Daoy (cell line): Measurements from ENCODE around the gene FBXW5. TPM values are rescaled to one million over a fixed set of nuclear protein-coding genes. Genes with fewer than 3 reads are reported as not detected.

ENCODE experiments used
- DNase-seq: peaks from one replicate; pipeline ENCODE4 v3.0.0-alpha.2; 2015; ENCODE audit warnings: low read depth
- total RNA-seq: library from RNA; depleted of rRNA; stranded (reverse); fragments of >200 nt; shearing (Covaris generic); gene quantifications from 2 replicates; pipeline ENCODE4 v1.2.3, GENCODE V29; 2014; rRNA removed

FBXW5 gene
- total RNA-seq, 1 experiment from 2014 or later, result 99.2 TPM

GRCh38 chr9:136910901-136911245, 33.7 kb downstream of the FBXW5 start:
- no peak for DNase-seq

DNA sequence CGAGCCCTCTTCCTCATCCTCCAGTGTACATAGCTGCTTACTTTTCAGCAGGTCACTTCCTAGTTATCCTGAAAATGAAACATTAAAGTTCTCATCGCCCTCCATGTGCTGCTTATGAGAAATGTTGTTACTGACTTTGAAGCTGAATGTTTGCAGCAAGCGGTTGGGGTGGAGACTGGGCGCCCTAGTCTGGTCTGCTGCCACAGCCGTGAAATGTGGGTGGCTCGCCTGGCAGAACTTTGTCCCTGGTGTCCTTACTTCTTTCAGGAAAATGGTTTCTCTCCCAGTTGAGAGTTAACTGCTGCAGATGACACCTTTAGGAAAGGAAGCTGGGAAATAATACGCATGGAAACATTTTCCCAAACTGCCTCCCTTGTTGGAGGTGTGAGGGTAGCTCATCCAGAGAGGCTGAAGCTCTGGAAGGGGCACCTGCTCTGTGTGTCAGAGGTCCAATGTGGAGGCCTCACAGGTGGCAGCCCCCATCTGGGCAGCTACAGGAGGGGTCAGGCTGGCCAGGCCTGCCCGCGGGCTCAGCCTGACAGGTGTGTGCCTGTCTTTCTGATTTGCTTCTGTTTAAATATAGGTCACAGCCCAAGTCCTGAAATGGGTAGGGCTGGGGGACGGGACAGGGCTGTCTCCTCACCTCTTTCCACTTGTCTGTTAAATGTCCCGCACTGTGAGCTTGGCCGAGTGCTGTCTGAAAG, 34.2 kb downstream of the FBXW5 start:
- no peak for DNase-seq

DNA sequence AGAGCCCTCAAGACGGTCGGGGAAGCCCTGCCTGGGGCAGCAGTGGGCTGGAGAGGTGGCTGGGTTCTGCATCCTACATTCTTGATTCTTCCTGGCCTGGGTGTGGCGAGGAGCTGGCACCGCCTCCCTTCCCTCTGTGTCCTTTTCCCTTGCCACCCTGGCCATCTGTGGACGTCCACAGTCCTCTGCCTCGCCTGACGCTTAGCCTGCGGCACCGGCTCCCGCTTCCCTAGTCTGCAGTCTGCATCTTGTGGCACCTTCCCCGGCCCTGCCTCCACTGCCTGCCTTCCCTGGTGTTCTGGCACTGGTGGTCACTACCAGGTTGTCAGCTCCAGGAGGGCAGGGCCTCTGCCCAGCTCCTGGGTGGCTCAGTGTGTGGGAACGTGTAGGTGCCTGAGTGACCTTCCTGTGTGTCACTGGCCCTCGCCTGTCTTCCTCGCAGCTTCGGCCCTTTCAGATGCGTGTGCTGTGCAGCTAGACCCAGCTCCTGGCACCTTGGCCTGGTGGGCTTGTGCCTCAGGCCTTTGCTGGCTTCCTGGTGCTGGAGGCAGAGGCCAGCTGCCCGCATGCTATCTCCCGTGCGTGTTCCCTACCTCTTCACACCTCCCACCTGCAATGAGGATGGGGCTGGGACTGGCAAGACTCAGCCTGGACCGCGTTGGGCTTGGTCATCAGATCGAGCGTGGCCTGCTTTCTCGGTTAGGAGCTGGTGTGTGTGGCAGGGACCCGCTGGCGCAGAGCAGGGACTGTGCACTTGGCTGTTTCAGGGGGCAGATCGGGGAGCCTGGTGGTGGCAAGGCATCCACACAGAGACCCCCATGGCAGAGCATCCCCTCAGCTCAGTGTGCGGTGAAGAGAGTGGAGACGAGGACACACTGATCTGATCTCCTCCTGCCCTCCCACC, 37.3 kb downstream of the FBXW5 start:
- DNase-seq, result no peak

GRCh38 chr9:136906266-136906665, 38.3 kb downstream of the FBXW5 start:
- no peak for DNase-seq

GRCh38 chr9:136903041-136903554, 41.4 kb downstream of the FBXW5 start:
- DNase-seq, result no peak

DNA sequence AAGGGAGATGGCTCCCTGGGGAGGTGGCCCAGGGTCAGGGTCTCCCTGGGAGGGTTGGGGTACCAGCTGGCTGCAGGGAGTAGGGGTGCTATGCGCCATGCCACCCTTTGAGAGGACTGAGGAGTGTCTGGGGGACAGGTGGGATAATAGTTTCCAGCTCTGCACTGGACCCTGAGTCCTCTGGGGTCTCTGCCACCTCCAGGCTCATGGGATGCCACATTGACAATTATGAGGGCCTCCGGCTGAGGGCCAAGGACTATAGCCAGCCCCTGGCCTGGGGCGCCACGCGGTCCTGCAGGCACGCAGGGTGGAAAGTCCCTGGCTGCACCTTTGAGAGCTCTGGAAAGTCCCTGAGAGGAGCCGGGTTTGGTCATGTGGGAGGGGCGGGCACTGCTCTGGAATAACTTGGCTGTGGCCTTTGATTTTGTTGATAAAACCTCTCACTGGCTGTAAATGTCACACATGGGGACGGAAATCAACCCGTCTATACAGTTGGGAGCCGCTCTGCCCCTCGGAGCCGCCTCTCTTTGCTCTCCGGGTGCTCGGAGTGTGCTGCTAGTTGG, 42.2 kb downstream of the FBXW5 start:
- DNase-seq, result peak; percentile 98

DNA sequence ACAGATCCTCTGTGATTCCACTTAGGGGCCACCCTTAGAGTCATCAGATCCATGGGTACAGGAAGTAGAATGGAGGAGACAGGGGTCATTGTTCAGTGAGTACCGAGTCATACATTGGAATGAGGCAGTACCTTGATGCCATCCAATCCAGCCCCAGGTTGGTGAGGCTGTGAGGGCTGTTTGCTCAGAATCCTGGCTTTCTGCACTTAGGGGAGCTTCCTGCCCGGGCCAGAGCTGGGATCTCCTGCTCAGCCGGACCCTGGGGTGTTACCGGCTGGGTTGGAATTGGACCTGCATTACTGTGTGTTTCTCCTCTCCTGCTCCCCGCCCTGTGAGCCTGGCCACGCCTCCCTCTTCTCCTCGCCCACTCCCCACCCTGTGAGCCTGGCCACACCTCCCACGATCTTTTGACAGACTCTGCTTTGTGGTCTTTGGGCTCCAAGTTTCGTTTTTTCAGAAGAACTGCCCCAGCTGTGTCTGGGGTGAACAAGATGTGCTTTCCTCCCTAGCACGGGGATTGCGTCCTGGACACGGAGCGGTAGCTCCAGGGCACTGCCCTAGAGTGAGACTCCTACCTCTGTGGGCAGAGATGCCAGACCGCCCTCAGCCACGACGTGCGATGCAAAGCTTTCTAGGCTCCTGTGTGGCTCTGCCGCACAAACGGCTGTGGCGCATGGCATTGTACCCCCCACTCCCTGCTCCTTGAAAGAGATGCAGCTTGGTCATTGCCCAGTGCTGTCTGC, 42.9 kb downstream of the FBXW5 start:
- peak; percentile 94 for DNase-seq

DNA sequence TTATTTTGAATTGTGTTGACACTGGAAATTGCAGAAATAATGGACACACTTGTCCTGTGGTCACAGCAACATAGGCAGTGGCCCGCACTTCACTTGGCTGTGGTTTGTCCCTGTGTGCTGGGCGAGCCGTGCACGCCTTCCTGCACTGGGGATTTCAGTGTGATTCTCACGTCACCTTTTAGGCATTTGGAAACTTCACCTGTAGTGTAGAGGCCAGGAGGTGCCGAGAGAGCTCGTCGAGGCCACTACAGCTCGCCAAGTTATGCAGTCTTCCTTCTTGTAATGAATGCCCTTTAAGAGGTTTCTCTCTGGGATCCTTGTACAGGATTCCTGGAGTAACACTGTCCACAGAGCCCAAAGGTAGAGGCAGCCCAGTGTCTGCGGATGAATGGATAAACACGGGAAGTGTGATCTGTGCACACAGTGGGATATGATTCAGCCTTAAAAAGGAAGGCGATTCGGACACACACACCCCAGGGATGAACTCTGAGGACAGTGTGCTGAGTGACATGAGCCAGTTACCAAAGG, 43.5 kb downstream of the FBXW5 start:
- peak; percentile 63 for DNase-seq

GRCh38 chr9:136900556-136900955, 44.0 kb downstream of the FBXW5 start:
- no peak for DNase-seq

DNA sequence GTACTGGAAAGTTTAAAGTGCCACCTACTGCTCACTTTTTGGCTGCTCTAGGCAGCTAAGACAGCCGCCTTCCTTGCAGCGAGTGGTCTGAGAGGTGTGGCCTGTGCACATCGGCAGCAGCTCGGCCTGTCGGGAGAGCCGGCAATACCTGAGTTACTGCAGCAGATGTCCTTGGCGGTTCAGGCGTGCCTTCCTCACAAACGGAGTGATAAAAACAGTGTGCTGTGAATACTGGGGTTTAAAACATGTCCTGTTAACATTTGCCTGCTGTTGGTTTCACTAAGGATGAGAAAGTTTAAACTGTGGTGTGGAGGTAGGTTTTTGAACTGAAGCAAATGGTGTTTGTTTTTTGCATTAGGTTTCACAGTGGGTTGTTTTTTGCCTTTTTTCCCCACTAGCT, 45.3 kb downstream of the FBXW5 start:
- no peak for DNase-seq

GRCh38 chr9:136898483-136899100, 45.9 kb downstream of the FBXW5 start:
- DNase-seq, result no peak

DNA sequence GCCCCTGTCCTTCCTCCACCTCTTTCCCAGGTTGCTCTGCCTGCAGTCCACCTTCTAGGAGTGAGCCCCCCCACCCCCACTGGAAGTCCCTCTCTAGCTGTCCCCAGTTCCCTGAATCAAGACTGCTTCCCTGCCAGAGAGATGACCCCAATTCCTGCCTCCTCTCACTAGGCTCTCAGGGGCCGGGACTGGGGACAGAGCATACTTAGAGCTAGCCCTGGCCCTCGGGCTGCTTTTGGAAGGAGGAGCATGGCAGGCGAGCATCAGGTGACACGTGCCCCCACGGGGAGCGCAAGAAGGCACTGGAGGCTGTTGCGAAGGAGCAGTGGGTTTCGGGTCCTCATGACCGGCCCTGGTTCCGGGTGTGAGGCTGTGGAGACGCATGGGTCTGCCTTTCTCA, 48.5 kb downstream of the FBXW5 start:
- no peak for DNase-seq

GRCh38 chr9:136890661-136891060, 53.9 kb downstream of the FBXW5 start:
- no peak for DNase-seq

Other genes with a start within 250 kb of the FBXW5 start
- gene DIPK1B, start 232.2 kb downstream of the FBXW5 start, total RNA-seq, result 6.6 and 6.8 TPM in 2 replicates
- gene LCN10, start 201.8 kb downstream of the FBXW5 start, total RNA-seq, result not detected in 2 replicates
- not detected in 2 replicates for gene LCN6, start 196.2 kb downstream of the FBXW5 start, total RNA-seq
- not detected in 2 replicates for gene LCN8, start 186.5 kb downstream of the FBXW5 start, total RNA-seq
- gene LCN15, start 180.2 kb downstream of the FBXW5 start, total RNA-seq, result not detected in 2 replicates
- gene TMEM141, start 153.4 kb downstream of the FBXW5 start, total RNA-seq, result 46.9 and 61.6 TPM in 2 replicates
- 0.23 TPM in 1 of 2 replicates, not detected in the other for gene CCDC183, start 148.4 kb downstream of the FBXW5 start, total RNA-seq
- 64.7 and 69.4 TPM in 2 replicates for gene RABL6, start 136.8 kb downstream of the FBXW5 start, total RNA-seq
- 0.18 and 0.74 TPM in 2 replicates for gene AJM1, start 102.3 kb downstream of the FBXW5 start, total RNA-seq
- gene PHPT1, start 95.3 kb downstream of the FBXW5 start, total RNA-seq, result 67.5 and 92.7 TPM in 2 replicates
- 2.1 and 6.1 TPM in 2 replicates for gene MAMDC4, start 92.4 kb downstream of the FBXW5 start, total RNA-seq
- gene EDF1, start 78.4 kb downstream of the FBXW5 start, total RNA-seq, result 379 and 424 TPM in 2 replicates
- 25.4 and 34.6 TPM in 2 replicates for gene TRAF2, start 58.2 kb downstream of the FBXW5 start, total RNA-seq
- gene C8G, start 505 bp upstream of the FBXW5 start, total RNA-seq, result 1.2 TPM in 1 of 2 replicates, not detected in the other
- gene LCN12, start 7.5 kb upstream of the FBXW5 start, total RNA-seq, result not detected in 2 replicates
- not detected in 2 replicates for gene PTGDS, start 32.8 kb upstream of the FBXW5 start, total RNA-seq
- not detected in 2 replicates for gene LCNL1, start 38.3 kb upstream of the FBXW5 start, total RNA-seq
- gene PAXX, start 47.7 kb upstream of the FBXW5 start, total RNA-seq, result 60.5 and 66.9 TPM in 2 replicates
- gene CLIC3, start 51.8 kb upstream of the FBXW5 start, total RNA-seq, result 0.18 and 3.9 TPM in 2 replicates
- 1.2 and 2.2 TPM in 2 replicates for gene ABCA2, start 83.5 kb upstream of the FBXW5 start, total RNA-seq
- not detected in 2 replicates for gene FUT7, start 87.3 kb upstream of the FBXW5 start, total RNA-seq
- gene NPDC1, start 101.4 kb upstream of the FBXW5 start, total RNA-seq, result 15.9 and 17.4 TPM in 2 replicates
- not detected in 2 replicates for gene ENTPD2, start 109.3 kb upstream of the FBXW5 start, total RNA-seq
- 69.8 and 86.6 TPM in 2 replicates for gene SAPCD2, start 125.8 kb upstream of the FBXW5 start, total RNA-seq
- gene UAP1L1, start 132.8 kb upstream of the FBXW5 start, total RNA-seq, result 6.1 and 12.4 TPM in 2 replicates
- gene MAN1B1, start 142.2 kb upstream of the FBXW5 start, total RNA-seq, result 57.5 and 61.9 TPM in 2 replicates
- gene DPP7, start 170.0 kb upstream of the FBXW5 start, total RNA-seq, result 23.0 and 35.4 TPM in 2 replicates
- 0.06 TPM in 1 of 2 replicates, not detected in the other for gene GRIN1, start 194.4 kb upstream of the FBXW5 start, total RNA-seq
- gene LRRC26, start 225.3 kb upstream of the FBXW5 start, total RNA-seq, result not detected in 2 replicates
- not detected in 2 replicates for gene TMEM210, start 227.3 kb upstream of the FBXW5 start, total RNA-seq
- 11.3 and 23.5 TPM in 2 replicates for gene ANAPC2, start 243.8 kb upstream of the FBXW5 start, total RNA-seq
- gene SSNA1, start 243.9 kb upstream of the FBXW5 start, total RNA-seq, result 169 and 188 TPM in 2 replicates